ENCODE measurements around the gene ZNF324. TPM values are rescaled to one million over a fixed set of nuclear protein-coding genes. Genes with fewer than 3 reads are reported as not detected.

The ZNF324 gene
- total RNA-seq = 9.9 and 15.6 TPM in 2 replicates

GRCh38 chr19:58466760-58467589 is at the start of gene ZNF324:
TSS of gene ZNF324 (plus strand) at chr19:58467080. CDS start at chr19:58469186, 2,106 bp downstream.

DNA sequence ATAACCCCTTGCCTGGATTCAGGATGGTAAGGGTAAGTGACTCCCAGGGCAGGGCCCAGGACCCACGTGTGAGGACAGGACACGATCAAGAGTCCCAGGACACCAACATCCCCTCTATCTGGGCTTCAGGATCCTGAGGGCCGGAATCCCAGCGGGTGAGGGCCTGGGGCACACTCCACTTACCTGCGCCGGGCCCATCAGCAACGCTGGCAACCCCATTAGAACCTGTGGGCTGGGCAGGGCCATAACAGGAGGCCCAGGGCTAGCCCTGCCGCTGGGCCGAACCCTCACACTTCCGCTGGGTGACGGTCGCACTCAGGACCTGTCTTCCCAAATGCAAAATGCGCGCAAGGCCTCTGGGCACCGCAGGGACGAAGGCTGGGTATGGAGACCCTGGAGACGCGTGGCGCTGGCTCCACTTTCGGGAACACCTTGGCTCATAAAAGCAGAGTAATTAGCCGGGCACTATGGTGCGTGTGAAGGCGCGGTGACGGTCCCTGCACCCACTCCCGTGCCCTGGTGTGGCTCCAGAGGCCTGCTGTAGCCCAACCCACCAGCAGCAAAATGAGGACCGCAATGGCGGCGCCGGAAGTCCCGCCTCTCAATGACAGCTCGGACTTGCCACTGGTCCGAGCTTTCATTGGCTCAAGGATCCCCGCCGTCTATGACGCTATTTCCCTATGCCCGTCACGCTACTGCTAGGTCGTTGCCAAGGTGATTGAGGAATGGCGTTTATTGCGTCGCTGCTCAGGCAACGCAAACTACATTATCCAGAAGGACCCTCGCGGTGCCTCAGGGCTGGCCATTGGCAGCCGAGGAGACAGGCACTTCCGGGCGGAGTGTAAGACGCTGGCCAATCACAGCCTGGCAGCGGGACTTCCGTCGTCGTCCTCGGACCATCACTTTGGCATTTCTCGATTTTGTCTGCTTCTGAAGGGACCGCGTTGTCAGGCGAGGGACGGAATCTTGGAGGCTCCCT is 27.0 kb upstream of the ZNF324 start, which contains the start of gene ZNF132:
TSS of gene ZNF132 (minus strand) at position 578 of the 979 bp plus-strand sequence. CDS start at position 246, 332 bp downstream.

GRCh38 chr19:58451358-58452101 is 15.3 kb upstream of the ZNF324 start, which contains the start of gene ZNF324B:
TSS of gene ZNF324B (plus strand) at chr19:58451622. CDS start at chr19:58453702, 2,080 bp downstream.

DNA sequence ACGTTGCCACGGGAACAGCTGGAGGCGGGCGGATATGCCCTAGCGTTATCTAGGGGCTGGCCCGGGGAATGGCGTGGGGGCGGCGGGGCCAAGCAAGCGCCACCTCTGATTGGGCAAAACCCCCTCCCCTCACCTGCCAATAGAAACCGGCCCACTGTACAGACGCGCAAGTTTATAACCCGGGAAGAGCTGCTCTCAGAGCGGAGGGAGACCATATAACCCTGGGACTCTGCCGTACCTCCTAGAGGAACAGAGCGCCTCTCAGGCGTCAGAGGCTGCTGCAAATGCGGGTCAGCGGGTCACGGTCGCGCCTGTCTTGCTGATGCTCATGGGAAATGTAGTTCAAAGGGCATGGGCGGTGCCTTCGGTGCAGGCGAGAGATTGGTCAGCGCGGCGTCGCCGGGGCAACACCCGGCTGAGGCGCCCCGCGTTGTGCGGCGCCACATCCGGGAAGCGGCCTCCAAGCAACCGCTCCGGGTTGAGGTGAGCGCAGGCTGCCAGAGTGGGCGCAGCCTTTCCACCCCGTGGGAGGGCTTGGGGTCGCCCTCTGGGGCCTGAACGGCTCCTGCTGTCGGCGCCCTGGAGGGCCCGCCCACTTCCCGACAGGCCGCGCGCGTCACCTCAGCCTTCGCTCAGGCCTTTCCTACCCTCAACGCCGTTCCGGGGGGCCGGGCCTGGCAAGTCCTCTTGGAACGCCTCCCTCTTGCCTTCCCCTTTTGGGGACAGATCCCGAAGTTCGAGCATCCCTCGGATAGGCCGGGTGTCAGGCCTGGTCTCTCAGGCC is 9.0 kb downstream of the ZNF324 start, which contains the start of gene ZNF446:
TSS of gene ZNF446 (plus strand) at position 639 of the 784 bp plus-strand sequence. CDS start 867 bp downstream, outside the sequence.

GRCh38 chr19:58511353-58512208 is 44.7 kb downstream of the ZNF324 start, which contains the start of gene SLC27A5:
TSS of gene SLC27A5 (minus strand) at chr19:58511992. CDS start at chr19:58511955, 37 bp downstream.

GRCh38 chr19:58519355-58520256 is 52.7 kb downstream of the ZNF324 start, which contains the start of gene ZBTB45:
TSS of gene ZBTB45 (minus strand) at chr19:58519810. CDS start at chr19:58517673, 2,137 bp downstream.

Other genes with a start within 250 kb of the ZNF324 start
- 25.5 TPM in 2 replicates for gene ZNF544, start 238.2 kb upstream of the ZNF324 start, total RNA-seq
- gene ZNF8, start 188.1 kb upstream of the ZNF324 start, total RNA-seq = 2.2 and 2.7 TPM in 2 replicates
- 25.4 and 31.8 TPM in 2 replicates for gene ERVK3-1, start 161.7 kb upstream of the ZNF324 start, total RNA-seq
- gene ZSCAN22, start 140.1 kb upstream of the ZNF324 start, total RNA-seq = 1.4 and 2.9 TPM in 2 replicates
- 13.9 and 19.7 TPM in 2 replicates for gene A1BG, start 113.6 kb upstream of the ZNF324 start, total RNA-seq
- gene ZNF497, start 104.3 kb upstream of the ZNF324 start, total RNA-seq = 0.79 and 1.7 TPM in 2 replicates
- gene ZNF837, start 86.0 kb upstream of the ZNF324 start, total RNA-seq = 1.2 and 2.0 TPM in 2 replicates
- 2,454 and 4,367 TPM in 2 replicates for gene RPS5, start 79.8 kb upstream of the ZNF324 start, total RNA-seq
- 0.16 and 0.17 TPM in 2 replicates for gene RNF225, start 71.4 kb upstream of the ZNF324 start, total RNA-seq
- 12.6 and 12.7 TPM in 2 replicates for gene ZNF584, start 58.4 kb upstream of the ZNF324 start, total RNA-seq
- gene ZNF132, start 26.9 kb upstream of the ZNF324 start, total RNA-seq = 9.1 and 10.4 TPM in 2 replicates
- 8.0 and 11.3 TPM in 2 replicates for gene ZNF324B, start 15.5 kb upstream of the ZNF324 start, total RNA-seq
- 6.0 and 8.5 TPM in 2 replicates for gene ZNF446, start 9.3 kb downstream of the ZNF324 start, total RNA-seq
- gene SLC27A5, start 44.9 kb downstream of the ZNF324 start, total RNA-seq = 10.1 and 14.0 TPM in 2 replicates
- gene ZBTB45, start 52.7 kb downstream of the ZNF324 start, total RNA-seq = 5.8 and 7.2 TPM in 2 replicates
- 355 and 415 TPM in 2 replicates for gene TRIM28, start 77.0 kb downstream of the ZNF324 start, total RNA-seq
- gene CHMP2A, start 88.0 kb downstream of the ZNF324 start, total RNA-seq = 177 and 204 TPM in 2 replicates
- gene UBE2M, start 91.5 kb downstream of the ZNF324 start, total RNA-seq = 69.5 and 80.7 TPM in 2 replicates
- 12.8 and 19.1 TPM in 2 replicates for gene MZF1, start 106.3 kb downstream of the ZNF324 start, total RNA-seq

Data from bronchial smooth muscle cell (primary cell).